Vagina (tissue), 2 donors: ENCODE data around the gene TAGLN2.

ENCODE experiments used
- CTCF ChIP-seq, 3 experiments: fragments of 450-650 bp in 2 of 3; fragments of 200-600 bp in 1 of 3; sonication (generic) in 1 of 3; IDR thresholded peaks; one replicate each; pipeline ENCODE4 v1.5.1; 2017 to 2019; ENCODE audit warnings: antibody characterized with exemption in 3 of 3, mild to moderate bottlenecking in 2 of 3, moderate library complexity in 2 of 3
- POLR2A ChIP-seq, 2 donors: fragments of 450-650 bp; IDR thresholded peaks; one replicate each; pipeline ENCODE4 v1.6.1; 2017; ENCODE audit warnings: antibody characterized with exemption in 2 of 2, mild to moderate bottlenecking in 2 of 2, moderate library complexity in 2 of 2
- POLR2AphosphoS5 ChIP-seq, 2 donors: sonication (generic); formaldehyde crosslinking; IDR thresholded peaks; one replicate each; pipeline ENCODE4 v1.9.0; 2017; ENCODE audit warnings: antibody characterized with exemption in 2 of 2, mild to moderate bottlenecking in 2 of 2, low read depth in 1 of 2; ENCODE audit not compliant: insufficient read depth in 1 of 2

DNA sequence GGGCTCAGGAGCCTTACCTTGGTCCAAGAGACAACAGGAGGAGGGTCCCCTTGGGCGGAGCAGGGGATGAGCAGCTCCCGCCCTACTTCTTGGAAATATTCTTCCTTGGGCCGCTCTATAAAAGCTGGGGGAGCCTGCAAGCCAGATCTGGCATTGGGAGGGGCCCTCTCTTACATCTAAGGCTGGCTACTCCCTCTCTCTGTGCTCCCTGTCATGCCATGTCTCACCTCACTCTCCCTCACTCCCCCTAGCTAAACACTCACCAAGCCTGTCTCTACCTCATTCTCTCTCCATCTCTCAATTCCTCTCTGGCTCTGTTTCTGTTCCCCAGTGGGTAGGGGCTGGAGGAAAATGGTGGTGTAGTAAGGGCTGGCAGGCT, 6.5 kb upstream of the TAGLN2 start:
- TF ChIP-seq CTCF (IDR thresholded peaks at IDR 0.05) (no peak), POLR2A (IDR thresholded peaks at IDR 0.05) (no peak), POLR2AphosphoS5 (IDR thresholded peaks at IDR 0.05; ENCODE audit: insufficient read depth in 1 of 2, low read depth in 1 of 2) (no peak)
